A673 (cell line): ENCODE data around the gene GANC. TPM values are rescaled to one million over a fixed set of nuclear protein-coding genes. Genes with fewer than 3 reads are reported as not detected.

ENCODE experiments used
- BruUV-seq: library from RNA; stranded (reverse); fragments of 400-500 nt; replicated peaks from 2 replicates; lab custom pipeline; 2021; lab: Mats Ljungman, UMichigan
- CTCF ChIA-PET: fragments of 300-600 bp; sonication (Branson Sonifier 250); formaldehyde crosslinking; loops from one replicate; lab custom pipeline; 2022; ENCODE audit warnings: antibody characterized with exemption; lab: Charles Lee
- POLR2A ChIA-PET: fragments of 300-600 bp; sonication (Branson Sonifier 250); formaldehyde crosslinking; loops from one replicate; lab custom pipeline; 2022; ENCODE audit warnings: antibody characterized with exemption; ENCODE audit not compliant: low non-redundant PET; lab: Charles Lee
- DNase-seq: peaks from one replicate; pipeline ENCODE4 v3.0.0-alpha.2; 2015; ENCODE audit warnings: low spot score
- H3K27ac ChIP-seq: fragments of 200-600 bp; sonication (generic); 2 replicates; pipeline ENCODE4 v1.5.1; 2016; ENCODE audit warnings: mixed run types, low read depth, mild to moderate bottlenecking, mixed read lengths, antibody characterized with exemption, low read length; ENCODE audit not compliant: poor library complexity, severe bottlenecking
- H3K27me3 ChIP-seq: fragments of 200-600 bp; sonication (generic); replicated peaks from 2 replicates; pipeline ENCODE4 v1.6.1; 2017; ENCODE audit warnings: mixed run types, low read depth, mild to moderate bottlenecking, mixed read lengths, antibody characterized with exemption, low read length; ENCODE audit not compliant: insufficient read depth, poor library complexity
- H3K36me3 ChIP-seq: fragments of 200-600 bp; sonication (generic); 2 replicates; pipeline ENCODE4 v1.6.1; 2016; ENCODE audit warnings: mixed run types, mild to moderate bottlenecking, mixed read lengths, antibody characterized with exemption, low read length; ENCODE audit not compliant: insufficient read depth, poor library complexity, severe bottlenecking
- H3K4me1 ChIP-seq: fragments of 200-600 bp; sonication (generic); 2 replicates; pipeline ENCODE4 v1.6.1; 2017; ENCODE audit warnings: mixed run types, mild to moderate bottlenecking, mixed read lengths, antibody characterized with exemption, low read length; ENCODE audit not compliant: insufficient read depth, poor library complexity, severe bottlenecking
- H3K4me3 ChIP-seq: fragments of 200-600 bp; sonication (generic); 2 replicates; pipeline ENCODE4 v1.5.1; 2016; ENCODE audit warnings: low read depth, mixed run types, mild to moderate bottlenecking, mixed read lengths, low read length; ENCODE audit not compliant: poor library complexity, severe bottlenecking
- H3K9me3 ChIP-seq: fragments of 200-600 bp; sonication (generic); 2 replicates; pipeline ENCODE4 v1.6.1; 2016; ENCODE audit warnings: mixed run types, low read depth, mild to moderate bottlenecking, mixed read lengths, antibody characterized with exemption, low read length; ENCODE audit not compliant: poor library complexity, severe bottlenecking
- CTCF ChIP-seq: fragments of 300-800, 200-600 bp; sonication (generic); conservative IDR thresholded peaks from 2 replicates; pipeline ENCODE4 v1.5.1; 2017; ENCODE audit warnings: low read depth, mild to moderate bottlenecking, antibody characterized with exemption, low read length, moderate library complexity, mixed read lengths
- EZH2 ChIP-seq: fragments of 200-600 bp; sonication (generic); IDR thresholded peaks from 2 replicates; pipeline ENCODE4 v1.6.1; 2017; ENCODE audit warnings: borderline replicate concordance, low read depth, mild to moderate bottlenecking, mixed read lengths, antibody characterized with exemption, low read length; ENCODE audit not compliant: poor library complexity, severe bottlenecking
- intact Hi-C: fragments of 100-400 bp; cut with micrococcal nuclease; formaldehyde crosslinking; loops from one replicate; pipeline ENCODE4 v1.10.0; 2022; ENCODE audit not compliant: unreplicated experiment
- total RNA-seq: library from RNA; stranded (reverse); gene quantifications from 2 replicates; pipeline ENCODE4 v1.2.3, GENCODE V29; 2021

GANC gene
- total RNA-seq, 1 experiment from 2014 or later: 28.2 TPM

- H3K4me1 ChIP-seq: no peaks in the 10 kb centered on the region
- POLR2A ChIA-PET: no interaction called here
- H3K36me3 ChIP-seq: no peaks in the 10 kb centered on the region
- intact Hi-C loops: no loop called here
- TF ChIP-seq CTCF (no peak), EZH2 (no peak)
- CTCF ChIA-PET: no interaction called here
- no peaks in the 10 kb centered on the region for H3K27me3 ChIP-seq
- no peak for DNase-seq
- H3K4me3 ChIP-seq: no peak overlapping the region
- BruUV-seq: no TSS peak
- H3K27ac ChIP-seq: no peak overlapping the region
- H3K9me3 ChIP-seq: no peaks in the 10 kb centered on the region
Observed at GRCh38 chr15:42348083-42348482, 75.1 kb downstream of the GANC start.

- no peak for TF ChIP-seq CTCF
- no peak for TF ChIP-seq EZH2
- Histone ChIP-seq H3K27ac (no peak overlapping the region), H3K9me3 (no peaks in the 10 kb centered on the region), H3K4me1 (no peaks in the 10 kb centered on the region), H3K4me3 (no peak overlapping the region), H3K36me3 (no peaks in the 10 kb centered on the region), H3K27me3 (no peaks in the 10 kb centered on the region)
- intact Hi-C loops: no loop called here
- no TSS peak for BruUV-seq
- ChIA-PET CTCF (no interaction called here), POLR2A (no interaction called here)
- no peak for DNase-seq
Observed at GRCh38 chr15:42349186-42349585, 76.2 kb downstream of the GANC start.

GRCh38 chr15:42352401-42352800 is 79.4 kb downstream of the GANC start:
- no TSS peak for BruUV-seq
- H3K36me3 ChIP-seq: no peaks in the 10 kb centered on the region
- H3K9me3 ChIP-seq: no peaks in the 10 kb centered on the region
- no peaks in the 10 kb centered on the region for H3K4me1 ChIP-seq
- CTCF ChIA-PET: no interaction called here
- no peaks in the 10 kb centered on the region for H3K27me3 ChIP-seq
- DNase-seq: no peak
- intact Hi-C loops: no loop called here
- POLR2A ChIA-PET: no interaction called here
- no peak overlapping the region for H3K4me3 ChIP-seq
- no peak for TF ChIP-seq CTCF
- TF ChIP-seq EZH2: no peak
- H3K27ac ChIP-seq: no peak overlapping the region
